OCI-LY1 (cell line): Measurements from ENCODE around the gene ZNF668.

Experiments used
- EZH2 ChIP-seq: fragments of 200-600 bp; sonication (generic), shearing (Covaris generic); IDR thresholded peaks from 2 replicates; pipeline ENCODE4 v1.8.0; 2017; ENCODE audit warnings: borderline replicate concordance, mixed run types, mild to moderate bottlenecking, antibody characterized with exemption, low read length, moderate library complexity, mixed read lengths
- TF ChIP-seq, protein P1 (sequence below): fragments of 200-600 bp; sonication (generic), shearing (Covaris generic); IDR thresholded peaks from 2 replicates; pipeline ENCODE4 v1.5.1; 2017; ENCODE audit warnings: mild to moderate bottlenecking, antibody characterized with exemption, low read length, moderate library complexity, mixed read lengths

DNA sequence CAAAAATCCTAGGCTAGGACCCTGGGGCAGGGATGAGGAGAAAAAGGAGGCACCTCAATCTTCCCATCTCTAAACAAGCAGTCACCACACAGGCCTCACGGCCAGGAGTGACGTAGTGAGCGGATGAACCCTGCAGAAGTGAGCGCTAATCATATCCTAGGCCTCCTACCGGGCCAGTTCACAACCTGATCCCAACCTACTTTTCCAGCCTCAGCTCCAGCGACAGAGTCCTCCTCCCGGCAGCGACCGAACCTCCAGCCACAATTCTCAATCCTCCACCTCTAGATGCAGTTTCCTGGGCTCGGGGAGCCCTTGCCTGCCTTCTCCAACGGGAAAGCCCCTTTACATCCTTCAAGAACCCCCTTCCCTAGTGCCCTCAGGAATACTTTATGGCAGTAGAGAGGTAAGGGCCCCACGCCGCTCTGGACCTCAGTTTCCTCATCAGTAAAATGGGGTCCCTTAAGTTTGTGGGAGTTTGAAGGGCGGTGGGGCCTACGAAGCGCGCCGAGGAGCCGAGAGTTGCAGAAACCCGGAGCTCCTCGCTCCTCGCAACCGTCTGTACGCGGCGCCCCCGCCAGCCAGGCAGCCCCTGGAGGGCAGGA lies 1.4 kb downstream of the ZNF668 start:
- TF ChIP-seq, protein P1, sequence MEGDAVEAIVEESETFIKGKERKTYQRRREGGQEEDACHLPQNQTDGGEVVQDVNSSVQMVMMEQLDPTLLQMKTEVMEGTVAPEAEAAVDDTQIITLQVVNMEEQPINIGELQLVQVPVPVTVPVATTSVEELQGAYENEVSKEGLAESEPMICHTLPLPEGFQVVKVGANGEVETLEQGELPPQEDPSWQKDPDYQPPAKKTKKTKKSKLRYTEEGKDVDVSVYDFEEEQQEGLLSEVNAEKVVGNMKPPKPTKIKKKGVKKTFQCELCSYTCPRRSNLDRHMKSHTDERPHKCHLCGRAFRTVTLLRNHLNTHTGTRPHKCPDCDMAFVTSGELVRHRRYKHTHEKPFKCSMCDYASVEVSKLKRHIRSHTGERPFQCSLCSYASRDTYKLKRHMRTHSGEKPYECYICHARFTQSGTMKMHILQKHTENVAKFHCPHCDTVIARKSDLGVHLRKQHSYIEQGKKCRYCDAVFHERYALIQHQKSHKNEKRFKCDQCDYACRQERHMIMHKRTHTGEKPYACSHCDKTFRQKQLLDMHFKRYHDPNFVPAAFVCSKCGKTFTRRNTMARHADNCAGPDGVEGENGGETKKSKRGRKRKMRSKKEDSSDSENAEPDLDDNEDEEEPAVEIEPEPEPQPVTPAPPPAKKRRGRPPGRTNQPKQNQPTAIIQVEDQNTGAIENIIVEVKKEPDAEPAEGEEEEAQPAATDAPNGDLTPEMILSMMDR = no peak
- no peak for TF ChIP-seq EZH2
